ENCODE data around the gene TRMT10B. TPM values are rescaled to one million over a fixed set of nuclear protein-coding genes. Genes with fewer than 3 reads are reported as not detected.

Gene TRMT10B
- total and polyA plus RNA-seq, 2 of the 13 experiments (the other 11 are each of a cell fraction or from before 2014, with no cell fraction given): 3.1 to 3.9 TPM

- TF ChIP-seq ZBTB2 (CRISPR knock-in tag; IDR thresholded peaks at IDR 0.05; ENCODE audit: low read depth) (0 out of 2 replicates have a peak, but pooled peaks have one; percentile 36), NFE2L1 (CRISPR knock-in tag; IDR thresholded peaks at IDR 0.05; ENCODE audit: borderline replicate concordance) (no peak), EZH2 (conservative IDR thresholded peaks at IDR 0.05; ENCODE audit: low read depth, low read length) (no peak), ISX (CRISPR knock-in tag; conservative IDR thresholded peaks at IDR 0.05) (no peak), SALL2 (CRISPR knock-in tag; IDR thresholded peaks at IDR 0.05) (peak; percentile 49; the same call in 1 of the 2 replicates), ZNF580 (CRISPR knock-in tag; IDR thresholded peaks at IDR 0.05; ENCODE audit: borderline replicate concordance, low read depth) (peak; percentile 78; the same call in 1 of the 2 replicates), THAP8 (CRISPR knock-in tag; IDR thresholded peaks at IDR 0.05; ENCODE audit: borderline replicate concordance) (0 out of 2 replicates have a peak, but pooled peaks have one; percentile 24), ZNF672 (CRISPR knock-in tag; IDR thresholded peaks at IDR 0.05) (no peak), ZNF639 (CRISPR knock-in tag; conservative IDR thresholded peaks at IDR 0.05) (peak; percentile 31; the same call in 1 of the 2 replicates), ZBTB10 (CRISPR knock-in tag; IDR thresholded peaks at IDR 0.05; ENCODE audit: borderline replicate concordance) (no peak), ZNF615 (CRISPR knock-in tag; IDR thresholded peaks at IDR 0.05; ENCODE audit: borderline replicate concordance) (no peak), RFX5 (IDR thresholded peaks at IDR 0.05; ENCODE audit: low read depth, low read length) (no peak), TBX3 (IDR thresholded peaks at IDR 0.05; ENCODE audit: borderline replicate concordance) (no peak), MYC (CRISPR knock-in tag; IDR thresholded peaks at IDR 0.05; ENCODE audit: borderline replicate concordance) (peak; percentile 88), ZNF691 (CRISPR knock-in tag; IDR thresholded peaks at IDR 0.05; ENCODE audit: borderline replicate concordance, low read depth) (peak; percentile 74; the same call in 1 of the 2 replicates), ZNF510 (CRISPR knock-in tag; IDR thresholded peaks at IDR 0.05; ENCODE audit: low read depth) (peak; percentile 54; the same call in 1 of the 2 replicates), HNRNPLL (IDR thresholded peaks at IDR 0.05; ENCODE audit: low read depth, low read length, poor library complexity, severe bottlenecking) (peak; percentile 87), ZNF605 (CRISPR knock-in tag; IDR thresholded peaks at IDR 0.05) (peak; percentile 39), ZNF7 (CRISPR knock-in tag; IDR thresholded peaks at IDR 0.05) (no peak), HMGA1 (CRISPR knock-in tag; conservative IDR thresholded peaks at IDR 0.05) (no peak)
These were observed 31.2 kb downstream of the TRMT10B start, which contains the start of gene EXOSC3 (continued) for GRCh38 chr9:37784616-37785483.
